Panc1 (cell line): ENCODE data around the gene DYNC1H1. TPM values are rescaled to one million over a fixed set of nuclear protein-coding genes. Genes with fewer than 3 reads are reported as not detected.

Experiments used
- ATAC-seq: fragments of 200-7000 bp; cut with Tn5 transposase; 2 replicates; pipeline ENCODE4 v1.9.1; 2020; ENCODE audit warnings: mild to moderate bottlenecking, moderate library complexity
- BruUV-seq: library from RNA; stranded (reverse); fragments of 400-500 nt; replicated peaks from 2 replicates; lab custom pipeline; 2021; lab: Mats Ljungman, UMichigan
- CTCF ChIA-PET: fragments of 300-600 bp; sonication (Branson Sonifier 250); formaldehyde crosslinking; loops from one replicate; lab custom pipeline; 2022; ENCODE audit warnings: antibody characterized with exemption; lab: Charles Lee
- POLR2A ChIA-PET: fragments of 300-600 bp; sonication (Branson Sonifier 250); formaldehyde crosslinking; loops from one replicate; lab custom pipeline; 2022; ENCODE audit warnings: antibody characterized with exemption; lab: Charles Lee
- DNase-seq: peaks from one replicate; pipeline ENCODE4 v3.0.0-alpha.2; 2010; ENCODE audit warnings: low read depth, low spot score
- H3K27ac ChIP-seq: 2 replicates; pipeline ENCODE4 v1.5.1; 2011; ENCODE audit warnings: mild to moderate bottlenecking, low read length, inconsistent platforms
- H3K27me3 ChIP-seq: fragments of 200-500 bp; sonication (Bioruptor generic); 2 replicates; pipeline ENCODE4 v1.6.0; 2014; ENCODE audit warnings: low read length, inconsistent platforms; ENCODE audit not compliant: control insufficient read depth, insufficient read depth
- H3K36me3 ChIP-seq: fragments of 200-500 bp; sonication (Bioruptor generic); 2 replicates; pipeline ENCODE4 v1.5.1; 2014; ENCODE audit warnings: inconsistent platforms, mild to moderate bottlenecking, low read length, moderate library complexity; ENCODE audit not compliant: control insufficient read depth, insufficient read depth
- H3K4me1 ChIP-seq: 2 replicates; pipeline ENCODE4 v1.5.1; 2011; ENCODE audit warnings: inconsistent platforms, mild to moderate bottlenecking, low read length, moderate library complexity; ENCODE audit not compliant: control insufficient read depth, insufficient read depth
- H3K4me3 ChIP-seq, 2 experiments: 2 replicates each; pipeline ENCODE4 v1.5.1; 2011 to 2012; ENCODE audit warnings: low read depth in 2 of 2, low read length in 2 of 2, mild to moderate bottlenecking in 2 of 2, inconsistent platforms in 1 of 2, moderate library complexity in 1 of 2
- H3K9me3 ChIP-seq: fragments of 200-500 bp; sonication (Bioruptor generic); 2 replicates; pipeline ENCODE4 v1.5.1; 2014; ENCODE audit warnings: low read depth, mild to moderate bottlenecking, inconsistent platforms, low read length, moderate library complexity; ENCODE audit not compliant: control insufficient read depth, insufficient read depth
- CTCF ChIP-seq: fragments of 450-650 bp; IDR thresholded peaks from 2 replicates; pipeline ENCODE4 v1.5.1; 2017; ENCODE audit warnings: mild to moderate bottlenecking
- POLR2AphosphoS5 ChIP-seq: IDR thresholded peaks from 2 replicates; pipeline ENCODE4 v1.6.1; 2012; ENCODE audit warnings: mild to moderate bottlenecking, low read depth, low read length, moderate library complexity
- REST ChIP-seq, 2 experiments: IDR thresholded peaks; 2 replicates each; pipeline ENCODE4 v1.6.1; 2011 to 2012; ENCODE audit warnings: low read depth in 2 of 2, control low read depth in 1 of 2, low read length in 1 of 2, mild to moderate bottlenecking in 1 of 2, moderate library complexity in 1 of 2; ENCODE audit not compliant: insufficient read depth in 1 of 2
- SIN3A ChIP-seq: IDR thresholded peaks from 2 replicates; pipeline ENCODE4 v1.6.1; 2012; ENCODE audit warnings: low read depth, mild to moderate bottlenecking, low read length, moderate library complexity, borderline replicate concordance; ENCODE audit not compliant: insufficient read depth
- TCF7L2 ChIP-seq: IDR thresholded peaks from 2 replicates; pipeline ENCODE4 v1.6.1; 2011; ENCODE audit warnings: mild to moderate bottlenecking, low read depth, low read length, inconsistent platforms
- in situ Hi-C: cut with HindIII; loops from 2 replicates; pipeline ENCODE4 v1.10.0; 2016; ENCODE audit warnings: low sequenced_read_pairs, low pct_unique_long_range_greater_than_20kb
- intact Hi-C: fragments of 100-400 bp; cut with micrococcal nuclease; formaldehyde crosslinking; loops from one replicate; pipeline ENCODE4 v1.10.0; 2022; ENCODE audit not compliant: unreplicated experiment
- total RNA-seq: library from RNA; stranded (reverse); gene quantifications from one replicate; pipeline ENCODE4 v1.2.1, GENCODE V29; 2021; ENCODE audit not compliant: unreplicated experiment

Gene DYNC1H1
- total RNA-seq, 1 experiment from 2014 or later, result 382 TPM

- H3K27ac ChIP-seq, result no peak overlapping the region
- POLR2A ChIA-PET, result no interaction called here
- no TSS peak for BruUV-seq
Measured at GRCh38 chr14:101939646-101940170, 24.7 kb upstream of the DYNC1H1 start.

GRCh38 chr14:101944451-101944850 lies 19.9 kb upstream of the DYNC1H1 start:
- H3K27me3 ChIP-seq, result no peaks in the 10 kb centered on the region
- intact Hi-C loops (loop anchor here (10.0 kb wide), 1 partner anchor 240 kb away; no protein-coding TSS in a partner anchor), in situ Hi-C loops (no loop called here)
- BruUV-seq, result no TSS peak
- peaks cover 3% of the 10 kb centered on the region for H3K4me1 ChIP-seq
- no peak for TF ChIP-seq SIN3A
- TF ChIP-seq REST (IDR thresholded peaks at IDR 0.05; ENCODE audit: insufficient read depth in 1 of 2, low read depth in 2 of 2, low read length in 1 of 2), result no peak
- no peak for TF ChIP-seq POLR2AphosphoS5
- no peak for TF ChIP-seq TCF7L2
- no peak for TF ChIP-seq CTCF
- no peak overlapping the region for H3K27ac ChIP-seq
- DNase-seq, result no peak
- H3K4me3 ChIP-seq, result no peak overlapping the region
- no peaks in the 10 kb centered on the region for H3K9me3 ChIP-seq
- ChIA-PET CTCF (interaction anchor here (0.6 kb wide), 1 partner anchor 17 kb away, joined by 3 read pairs; no protein-coding TSS in a partner anchor), POLR2A (no interaction called here)
- no peak for ATAC-seq
- H3K36me3 ChIP-seq, result peaks cover 7% of the 10 kb centered on the region; the same call in 1 of the 2 replicates

More at GRCh38 chr14:101939646-101940170, 24.7 kb upstream of the DYNC1H1 start:
- CTCF ChIA-PET, result no interaction called here
- H3K4me1 ChIP-seq, result no peaks in the 10 kb centered on the region
- intact Hi-C loops (loop anchor here (10.0 kb wide), 2 partner anchors 165 to 235 kb away; no protein-coding TSS in a partner anchor), in situ Hi-C loops (no loop called here)
- H3K4me3 ChIP-seq, result no peak overlapping the region
- ATAC-seq (no peak), DNase-seq (no peak)
- no peaks in the 10 kb centered on the region for H3K9me3 ChIP-seq
- no peaks in the 10 kb centered on the region for H3K27me3 ChIP-seq
- no peaks in the 10 kb centered on the region for H3K36me3 ChIP-seq
- TF ChIP-seq CTCF, result no peak
- TF ChIP-seq REST (IDR thresholded peaks at IDR 0.05; ENCODE audit: insufficient read depth in 1 of 2, low read depth in 2 of 2, low read length in 1 of 2), result no peak
- TF ChIP-seq SIN3A, result no peak
- no peak for TF ChIP-seq POLR2AphosphoS5
- no peak for TF ChIP-seq TCF7L2
